DND-41 (cell line): Measurements from ENCODE around the gene DDX28.

Experiments used
- EZH2 ChIP-seq: IDR thresholded peaks from 3 replicates; pipeline ENCODE4 v1.6.1; 2012; ENCODE audit warnings: borderline replicate concordance, low read depth, mild to moderate bottlenecking, moderate library complexity, low read length, inconsistent platforms; ENCODE audit not compliant: severe bottlenecking
- TF ChIP-seq, protein P1 (sequence below): IDR thresholded peaks from 2 replicates; pipeline ENCODE4 v1.5.1; 2012; ENCODE audit warnings: borderline replicate concordance, low read length, moderate library complexity, mild to moderate bottlenecking; ENCODE audit not compliant: poor library complexity, severe bottlenecking; ENCODE audit errors: extremely low read depth

DNA sequence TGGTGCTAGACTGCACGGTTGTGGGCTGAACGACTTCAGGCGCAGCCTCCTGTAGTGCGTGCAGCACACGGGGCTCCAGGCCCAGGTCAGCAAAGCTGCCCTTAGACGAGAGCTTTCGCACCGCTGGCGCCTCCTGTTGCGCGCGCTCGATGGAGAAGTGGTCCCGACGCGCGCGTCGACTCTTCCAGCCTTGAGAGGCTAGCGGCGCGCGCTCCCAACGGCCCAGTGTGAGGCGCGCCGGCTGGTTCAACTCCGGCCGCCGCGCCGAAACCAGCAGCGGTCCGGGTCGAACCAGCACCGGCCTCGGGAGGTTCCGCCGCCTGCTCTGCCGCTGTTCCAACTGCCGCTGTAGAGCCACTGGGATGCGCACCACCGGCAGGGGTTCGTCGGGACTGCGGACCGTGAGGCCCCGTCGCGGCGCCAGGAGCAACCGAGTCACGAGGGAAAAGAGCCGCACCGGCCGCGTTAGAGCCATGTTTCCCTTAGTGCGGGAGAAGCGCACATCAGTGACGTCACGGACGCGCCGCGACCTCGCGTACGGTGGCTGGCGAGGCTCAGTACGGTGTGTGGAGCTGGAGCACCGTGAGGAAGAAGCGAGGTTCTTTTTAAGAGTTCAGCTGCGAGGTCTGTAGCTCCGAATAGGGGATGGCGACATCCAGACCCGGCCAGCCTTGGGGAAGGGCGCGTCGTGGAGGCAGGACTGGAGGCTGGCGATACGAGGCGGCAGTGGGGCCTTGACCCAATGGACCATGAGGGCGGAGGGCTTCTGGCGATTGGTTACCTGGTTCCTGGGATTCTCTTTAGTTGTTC lies at the start of gene DDX28, which contains the start of gene DUS2:
- TF ChIP-seq, protein P1, sequence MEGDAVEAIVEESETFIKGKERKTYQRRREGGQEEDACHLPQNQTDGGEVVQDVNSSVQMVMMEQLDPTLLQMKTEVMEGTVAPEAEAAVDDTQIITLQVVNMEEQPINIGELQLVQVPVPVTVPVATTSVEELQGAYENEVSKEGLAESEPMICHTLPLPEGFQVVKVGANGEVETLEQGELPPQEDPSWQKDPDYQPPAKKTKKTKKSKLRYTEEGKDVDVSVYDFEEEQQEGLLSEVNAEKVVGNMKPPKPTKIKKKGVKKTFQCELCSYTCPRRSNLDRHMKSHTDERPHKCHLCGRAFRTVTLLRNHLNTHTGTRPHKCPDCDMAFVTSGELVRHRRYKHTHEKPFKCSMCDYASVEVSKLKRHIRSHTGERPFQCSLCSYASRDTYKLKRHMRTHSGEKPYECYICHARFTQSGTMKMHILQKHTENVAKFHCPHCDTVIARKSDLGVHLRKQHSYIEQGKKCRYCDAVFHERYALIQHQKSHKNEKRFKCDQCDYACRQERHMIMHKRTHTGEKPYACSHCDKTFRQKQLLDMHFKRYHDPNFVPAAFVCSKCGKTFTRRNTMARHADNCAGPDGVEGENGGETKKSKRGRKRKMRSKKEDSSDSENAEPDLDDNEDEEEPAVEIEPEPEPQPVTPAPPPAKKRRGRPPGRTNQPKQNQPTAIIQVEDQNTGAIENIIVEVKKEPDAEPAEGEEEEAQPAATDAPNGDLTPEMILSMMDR, result peak; percentile 30
- TF ChIP-seq EZH2, result no peak
